HG03280 (cell line): ENCODE data around the gene CDHR2.
A peak's percentile ranks its signal among the peaks of the same experiment; 100 is the strongest.

Experiments
- ATAC-seq: cut with Tn5 transposase; IDR thresholded peaks from one replicate; pipeline ENCODE4 v1.9.1; 2021; ENCODE audit warnings: mild to moderate bottlenecking, moderate library complexity; ENCODE audit not compliant: unreplicated experiment

Gene CDHR2

DNA sequence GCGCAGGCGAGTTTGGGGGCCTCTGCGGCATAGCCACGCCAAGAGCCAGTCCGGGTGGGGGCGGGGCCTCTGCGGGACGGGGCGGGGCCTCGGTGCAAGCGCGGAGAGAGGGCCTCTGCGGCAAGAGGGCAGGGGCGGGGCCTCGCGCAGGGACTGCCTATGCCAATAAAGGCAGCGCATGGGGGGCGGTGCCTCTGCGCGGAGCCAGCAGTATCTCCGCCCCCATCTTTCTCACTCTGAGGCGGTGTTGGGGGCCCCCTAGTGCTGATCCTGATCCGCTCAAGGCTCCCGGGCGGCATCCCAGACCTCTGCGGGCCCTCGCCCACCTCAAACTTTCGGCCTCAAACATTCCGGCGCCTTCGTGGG lies 70.0 kb downstream of the CDHR2 start:
- peak; percentile 79 for ATAC-seq

DNA sequence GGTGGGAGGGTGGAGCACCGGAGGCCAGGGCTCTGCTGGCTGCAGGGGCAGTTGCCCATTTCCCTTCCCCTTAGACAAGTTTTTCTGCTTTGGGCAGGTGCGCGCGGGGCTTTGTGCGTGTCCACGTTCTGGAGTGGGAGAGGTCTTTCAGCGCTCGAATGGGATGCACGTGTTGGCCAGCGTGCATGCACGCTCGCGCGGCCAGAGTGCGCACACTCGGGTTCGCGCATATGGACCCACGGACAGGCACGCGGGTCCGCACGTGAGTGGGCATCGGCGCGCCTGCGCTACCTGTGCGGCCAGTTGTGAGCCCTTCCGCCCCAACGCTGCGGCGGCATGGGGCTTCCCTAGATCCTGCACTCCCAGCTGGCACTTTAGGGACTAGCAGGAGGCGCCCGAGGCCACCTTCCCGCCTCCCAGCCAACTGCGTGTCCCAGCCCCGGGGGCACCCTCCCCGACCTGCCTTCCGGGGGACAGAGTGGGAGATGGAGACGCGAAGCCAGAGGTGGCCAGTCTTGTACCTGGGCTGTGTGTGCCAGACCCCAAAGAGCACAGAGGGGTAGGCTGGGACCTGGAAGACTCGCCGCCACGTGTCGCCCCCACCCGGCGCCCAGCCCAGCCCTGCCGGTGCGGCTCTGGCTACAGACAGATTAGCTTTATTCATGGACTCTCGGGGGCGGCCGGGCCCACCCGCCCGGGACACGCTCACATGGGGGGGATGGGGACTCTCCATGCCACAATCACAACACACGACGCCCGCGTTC lies 70.6 kb downstream of the CDHR2 start:
- ATAC-seq: no peak

DNA sequence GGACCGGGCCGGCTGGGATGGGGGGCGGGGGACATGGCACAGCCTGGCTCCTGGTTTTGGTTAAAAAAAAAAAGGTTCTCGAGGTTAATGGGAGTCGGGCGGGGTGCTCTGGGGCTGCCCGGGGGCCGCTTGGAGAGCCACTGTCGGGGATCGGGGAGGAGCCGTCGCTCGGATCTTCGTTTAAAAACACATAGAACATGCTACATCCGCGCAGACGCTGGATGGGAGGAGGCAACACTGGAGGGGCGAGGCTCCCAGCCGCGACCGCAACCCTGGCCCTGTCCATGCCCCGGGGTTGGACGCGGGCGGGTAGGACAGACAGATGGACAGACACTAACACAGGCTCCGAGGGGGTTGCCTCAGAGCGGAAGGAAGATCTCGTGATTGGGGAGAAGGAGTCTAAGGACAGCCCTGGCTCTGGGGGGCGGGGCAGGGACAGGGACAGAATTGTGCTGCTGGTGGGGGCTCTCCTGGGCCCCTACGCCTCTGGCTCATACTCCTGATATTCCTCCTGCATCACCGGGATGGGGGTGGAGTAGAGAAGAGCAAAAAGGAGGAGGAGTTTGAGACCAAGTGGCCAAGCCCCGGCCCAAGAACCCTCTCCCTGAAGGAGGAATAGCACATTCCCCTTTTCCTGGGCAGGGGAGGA lies 71.3 kb downstream of the CDHR2 start:
- no peak for ATAC-seq

DNA sequence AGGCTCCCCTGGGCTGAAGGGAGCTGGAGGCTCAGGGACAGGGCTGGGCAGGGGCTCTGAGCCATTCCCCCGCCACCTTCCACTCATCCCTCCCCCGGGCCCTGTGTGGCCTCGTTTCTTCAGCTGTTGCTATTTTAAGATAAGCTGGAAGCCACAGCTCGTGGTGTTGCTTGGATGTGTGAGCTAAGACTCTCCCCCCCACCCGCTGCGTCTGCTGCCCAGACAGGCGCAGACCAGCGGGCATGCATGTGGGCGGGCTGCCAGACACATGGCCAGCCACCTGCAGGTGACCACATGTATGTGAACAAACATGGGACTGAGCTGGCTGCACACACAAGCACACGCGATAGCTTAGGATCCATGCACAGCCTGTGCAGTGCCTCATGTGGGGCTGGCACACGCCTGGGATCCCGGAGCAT lies 72.5 kb downstream of the CDHR2 start:
- no peak for ATAC-seq

DNA sequence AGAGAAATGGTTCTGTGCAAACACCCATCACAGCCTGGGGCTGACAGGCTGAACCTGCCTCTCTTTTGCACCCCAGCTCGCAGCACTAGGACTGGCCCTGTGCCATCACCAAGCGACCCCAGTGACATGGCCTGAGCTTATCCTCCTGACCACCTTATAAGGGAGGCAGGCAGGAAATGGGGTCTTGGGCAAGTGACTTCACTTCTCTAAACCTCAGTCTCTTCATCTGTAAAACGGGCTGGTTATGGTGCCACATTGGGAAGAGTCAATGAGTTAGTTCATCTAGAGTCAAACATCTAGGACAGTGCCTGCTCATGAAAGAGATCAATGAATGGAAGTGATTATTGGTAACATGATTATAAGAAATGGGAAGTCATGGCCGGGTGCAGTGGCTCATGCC lies 75.0 kb downstream of the CDHR2 start:
- ATAC-seq: no peak

DNA sequence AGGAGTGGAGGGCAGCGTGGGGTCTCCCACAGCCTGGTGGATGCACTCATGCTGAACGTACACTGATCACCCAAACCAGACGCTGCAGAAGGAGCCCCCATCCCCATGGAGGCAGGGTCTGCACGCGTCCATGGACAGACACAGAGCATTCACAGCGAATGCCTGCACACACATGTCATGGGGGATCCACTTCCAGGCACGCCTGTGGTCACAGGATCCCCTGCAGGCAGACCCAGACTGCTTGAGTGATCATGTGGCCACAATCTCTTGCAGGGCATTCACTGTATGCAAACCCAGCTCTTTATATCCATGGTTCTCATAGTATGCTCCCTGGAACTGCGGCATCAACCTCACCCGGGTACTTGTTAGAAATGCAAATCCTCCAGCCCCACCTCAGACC lies 75.8 kb downstream of the CDHR2 start:
- no peak for ATAC-seq

DNA sequence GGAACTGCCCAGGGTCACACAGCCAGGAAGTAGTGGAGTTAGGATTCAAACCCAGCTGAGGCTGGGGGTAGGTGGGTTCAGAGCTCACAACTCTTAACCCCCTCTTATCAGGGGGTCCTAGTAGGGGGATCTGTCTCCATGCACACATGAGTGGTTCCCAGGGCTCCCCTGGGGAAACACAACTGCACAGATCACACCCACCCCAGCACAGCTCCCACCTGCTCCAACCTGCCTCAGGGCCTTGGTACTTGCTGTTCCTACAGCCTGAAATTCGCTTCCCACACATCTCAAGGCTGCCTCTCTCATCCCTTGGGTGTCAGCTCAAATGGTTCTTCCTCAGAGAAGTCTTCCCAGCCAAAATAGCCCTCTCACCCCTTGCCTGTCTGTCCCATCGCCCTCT lies 76.4 kb downstream of the CDHR2 start:
- ATAC-seq: no peak

DNA sequence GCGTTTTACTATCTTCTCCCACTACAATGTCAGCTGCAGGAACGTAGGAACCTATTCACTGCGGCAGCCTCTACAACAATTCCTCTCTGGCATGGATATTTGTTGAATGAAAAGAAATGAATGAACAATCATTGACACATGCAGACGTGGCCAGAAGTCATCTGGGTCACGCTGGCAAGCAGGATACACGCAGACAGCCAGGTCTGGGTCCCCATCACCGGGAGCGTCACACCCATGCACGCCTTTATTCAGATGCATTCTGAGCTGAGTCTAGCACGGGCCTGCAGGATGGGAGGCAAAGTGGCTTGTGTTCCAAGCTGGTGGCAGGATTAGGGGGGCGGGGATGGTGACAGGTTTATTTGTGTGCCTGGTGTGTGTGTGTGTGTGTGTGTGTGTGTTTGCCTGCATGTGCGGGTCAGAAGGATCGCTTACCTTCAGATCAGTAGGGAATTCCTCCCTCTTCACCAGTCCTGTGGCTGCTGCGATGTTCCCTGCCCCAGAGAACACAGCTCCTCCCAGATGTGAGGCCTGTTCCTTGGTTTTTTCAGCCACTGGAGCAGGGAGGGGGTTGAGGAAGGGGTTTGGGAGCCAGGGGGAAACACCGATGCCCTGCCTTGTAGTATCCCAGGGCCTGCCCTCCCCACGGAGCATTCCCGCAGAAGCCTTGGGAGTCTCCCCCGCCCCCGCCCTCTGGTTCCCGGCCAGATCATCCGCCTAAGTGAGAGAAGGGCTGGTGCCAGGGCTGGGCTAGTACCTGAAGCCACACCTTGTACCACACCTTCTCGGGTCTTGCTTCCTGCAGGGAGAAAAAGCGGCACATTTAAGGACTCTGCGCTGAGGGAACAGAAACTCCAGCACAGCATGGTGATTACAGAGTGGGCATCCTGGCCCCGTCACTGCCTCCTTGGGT lies 77.1 kb downstream of the CDHR2 start:
- no peak for ATAC-seq

DNA sequence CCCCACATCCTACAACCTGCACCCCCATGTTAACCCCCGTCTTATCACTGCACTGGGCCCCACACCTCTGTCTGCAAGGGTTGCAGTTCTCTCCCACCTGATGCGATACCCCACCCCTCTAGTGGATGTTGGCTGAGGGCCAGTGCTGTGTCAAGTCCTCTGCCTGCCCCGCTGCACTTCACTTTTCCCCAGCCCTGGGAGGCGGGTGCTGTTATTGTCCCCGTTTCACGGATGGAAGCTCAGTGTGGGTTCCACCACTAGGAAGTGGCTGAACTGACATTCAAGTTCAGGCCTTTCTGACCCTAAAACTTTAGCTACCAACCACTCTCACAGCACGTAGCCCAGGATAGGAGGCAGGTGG lies 77.7 kb downstream of the CDHR2 start:
- ATAC-seq: no peak

DNA sequence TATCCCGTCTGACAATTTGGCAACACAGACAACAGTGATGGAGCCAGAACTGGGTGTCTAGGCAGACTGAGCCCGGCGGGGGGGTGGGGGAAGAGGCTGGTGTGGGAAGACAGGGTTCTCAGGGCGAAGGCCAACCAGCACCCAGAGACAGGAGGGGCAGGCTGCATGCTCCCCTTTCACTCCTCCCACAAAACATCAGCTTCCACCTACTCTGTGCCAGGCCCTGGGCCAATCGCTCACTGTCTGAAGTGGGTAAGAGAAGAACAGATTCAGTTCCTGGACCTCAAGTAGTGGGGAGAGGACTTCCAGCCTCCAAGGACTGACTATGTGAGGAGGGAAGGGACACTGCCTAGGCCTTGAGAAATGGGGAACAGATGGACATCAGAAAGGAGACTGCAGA lies 78.4 kb downstream of the CDHR2 start:
- ATAC-seq: no peak

DNA sequence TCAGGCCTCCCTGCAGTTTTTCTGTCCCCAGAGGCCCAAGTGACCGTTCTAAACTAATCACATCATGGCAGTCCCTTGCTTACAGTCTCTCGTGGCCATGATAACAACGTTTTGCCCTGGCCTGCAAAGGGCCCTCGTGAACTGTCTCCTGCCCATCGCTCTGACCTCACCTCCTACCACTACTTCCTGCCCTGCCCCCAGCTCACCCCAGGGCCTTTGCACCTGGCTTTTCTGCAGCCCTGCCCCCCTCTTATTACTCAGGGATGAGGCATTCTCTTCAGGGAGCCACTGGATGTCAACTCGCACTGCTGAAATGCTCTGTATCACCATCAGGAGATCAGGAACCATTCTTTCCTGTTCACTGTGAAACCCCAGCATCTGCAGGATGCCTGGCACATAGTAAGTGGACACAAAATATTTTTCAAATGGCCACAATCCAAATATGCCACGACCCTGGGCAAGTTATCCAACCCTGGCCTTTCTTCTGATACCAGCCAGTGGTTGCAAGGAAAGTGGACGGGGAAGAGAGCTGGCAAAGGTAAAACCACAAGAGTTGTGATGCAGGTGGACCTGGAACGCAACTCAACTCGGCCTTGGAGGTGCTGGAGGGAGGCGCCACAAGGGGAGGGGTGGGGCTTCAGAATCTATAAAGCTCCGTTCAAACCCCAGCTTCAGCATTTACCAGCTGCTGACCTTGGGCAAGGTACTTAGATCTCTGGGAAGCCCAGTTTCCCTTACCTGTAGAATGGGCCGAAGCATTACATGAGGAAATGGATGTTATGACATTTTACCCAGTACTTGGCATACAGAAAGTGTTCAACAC lies 79.5 kb downstream of the CDHR2 start:
- ATAC-seq: no peak

DNA sequence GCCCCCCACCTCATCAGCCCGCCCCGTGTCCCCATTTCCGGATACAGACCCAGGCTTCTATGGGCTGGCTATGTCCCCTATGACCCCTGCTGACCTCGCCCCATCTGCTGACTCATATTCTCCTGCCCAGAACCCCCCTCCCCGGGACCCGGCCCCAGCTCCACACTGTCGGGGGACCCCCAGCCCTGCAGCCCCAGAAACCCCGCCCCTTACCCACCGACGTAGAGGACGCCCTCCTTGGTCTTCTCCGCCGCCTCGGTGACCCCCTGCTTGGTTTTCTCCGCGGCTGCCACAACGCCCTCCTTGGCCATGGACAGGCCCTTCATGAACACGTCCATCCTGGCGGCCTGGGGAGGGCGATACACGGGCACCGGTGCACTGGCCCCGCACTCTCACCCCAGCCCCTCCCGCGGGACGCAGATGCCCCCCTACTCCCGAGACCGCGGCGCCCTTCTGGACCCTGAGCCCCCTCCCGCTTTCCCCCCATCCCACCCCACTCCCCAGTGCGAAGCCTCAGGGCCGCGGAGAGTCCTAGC lies 80.2 kb downstream of the CDHR2 start:
- ATAC-seq: no peak

DNA sequence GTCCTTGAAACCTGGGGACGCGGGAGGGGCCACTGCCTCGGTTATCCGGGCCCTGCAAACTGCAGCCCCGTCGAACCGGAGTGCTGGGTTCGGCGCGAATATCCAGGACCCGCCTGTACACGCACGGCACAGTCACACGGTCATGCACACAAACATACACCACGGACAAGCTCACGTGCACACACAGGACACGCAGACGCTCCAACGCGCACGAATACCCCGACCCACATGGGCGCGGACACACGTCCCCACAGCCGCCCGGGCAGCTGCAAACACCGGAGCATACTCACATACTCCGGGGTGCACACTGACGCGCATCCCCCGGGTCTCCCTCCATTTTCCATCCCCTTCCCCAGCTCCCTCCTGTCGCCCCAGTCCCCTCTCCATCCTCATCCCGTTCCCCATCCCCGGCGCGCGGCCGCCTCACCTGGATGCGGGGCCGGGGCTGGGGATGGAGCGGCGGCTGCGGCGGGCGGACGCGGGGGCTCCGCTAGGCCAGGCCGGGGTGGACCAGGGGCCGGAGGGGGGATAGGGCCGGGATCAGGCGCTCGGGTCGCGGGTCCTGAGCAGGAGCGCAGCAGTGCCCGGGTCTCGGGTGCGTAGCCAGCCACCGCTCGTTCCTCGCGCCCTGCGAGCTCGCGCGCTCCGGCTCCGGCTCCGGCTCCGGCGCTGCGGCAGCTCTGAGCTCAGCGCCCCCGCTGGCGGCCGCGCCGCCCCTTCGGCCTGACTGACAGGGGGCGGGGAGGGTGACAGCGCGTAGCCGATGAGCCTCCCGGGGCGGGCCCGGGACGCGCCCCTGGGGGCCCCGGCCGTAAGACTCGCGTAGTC lies 80.9 kb downstream of the CDHR2 start, which contains the start of the genes EIF4E1B and SNCB:
EIF4E1B (plus strand) TSS at position 823 of the 828 bp plus-strand sequence. CDS start 12,113 bp downstream, outside the sequence.
SNCB (minus strand) TSS at position 682 of the 828 bp plus-strand sequence. CDS start 880 bp downstream, outside the sequence.
- ATAC-seq: peak; percentile 67

DNA sequence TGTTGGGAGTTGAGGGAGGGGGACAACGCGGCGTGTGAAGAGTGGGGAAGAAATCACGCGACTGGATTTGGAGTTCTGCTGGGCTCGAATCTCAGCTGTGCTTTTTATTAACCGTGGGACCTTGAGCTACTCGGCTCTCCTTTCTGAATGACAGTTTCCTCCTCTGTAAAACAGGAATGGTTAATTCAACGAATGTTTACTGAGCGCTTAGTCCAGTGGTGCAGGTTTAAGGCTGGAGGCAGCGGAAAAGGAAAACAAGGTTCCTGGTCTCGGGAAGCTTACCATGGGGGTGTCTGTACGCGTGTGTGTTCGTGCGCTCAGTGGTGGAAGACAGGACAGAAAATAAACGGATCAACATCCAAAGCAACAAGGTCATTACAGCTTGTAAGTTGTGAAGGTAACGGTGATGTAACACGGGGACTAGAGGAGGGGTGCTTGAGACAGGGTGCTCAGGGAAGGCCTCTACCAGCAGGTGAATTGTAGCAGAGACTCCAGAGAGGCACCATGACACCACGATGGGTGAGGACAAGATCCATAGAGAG lies 81.6 kb downstream of the CDHR2 start:
- no peak for ATAC-seq

DNA sequence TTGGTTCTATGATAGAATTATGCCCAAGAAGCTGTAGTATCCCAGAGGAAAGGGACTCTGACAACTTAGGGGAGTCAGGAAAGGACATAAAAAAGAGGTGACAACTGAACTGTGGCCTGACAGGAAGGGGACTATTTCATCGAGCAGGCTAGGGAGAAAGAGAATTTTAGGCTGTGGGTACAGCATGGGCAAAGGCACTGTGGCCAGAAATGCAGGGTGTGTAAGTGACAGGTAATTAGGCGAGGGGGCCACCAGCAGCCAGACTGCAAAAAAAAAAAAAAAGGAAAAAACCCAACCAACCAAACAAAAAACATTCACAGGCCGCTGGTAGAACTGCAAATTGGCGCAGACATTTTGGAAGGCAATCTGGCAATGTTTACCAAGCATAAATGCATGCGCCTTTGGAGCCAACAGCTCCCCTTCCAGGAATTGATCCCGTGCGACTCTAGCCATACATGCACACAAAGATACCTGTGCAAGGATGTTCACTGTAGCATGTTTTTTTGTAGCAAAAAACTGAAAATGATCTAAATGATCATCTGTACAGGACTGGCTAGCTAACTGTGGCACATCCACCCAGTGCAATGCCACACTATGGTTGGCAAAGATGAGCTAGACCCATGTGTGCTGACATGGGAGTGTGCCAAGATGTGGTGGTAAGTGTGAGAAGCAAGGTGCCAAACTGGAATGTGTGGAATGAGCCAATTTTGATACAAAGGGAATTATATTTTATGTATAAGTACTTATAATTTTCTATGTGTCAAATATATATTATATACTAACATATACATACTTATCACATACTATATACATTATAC lies 82.5 kb downstream of the CDHR2 start:
- no peak for ATAC-seq

DNA sequence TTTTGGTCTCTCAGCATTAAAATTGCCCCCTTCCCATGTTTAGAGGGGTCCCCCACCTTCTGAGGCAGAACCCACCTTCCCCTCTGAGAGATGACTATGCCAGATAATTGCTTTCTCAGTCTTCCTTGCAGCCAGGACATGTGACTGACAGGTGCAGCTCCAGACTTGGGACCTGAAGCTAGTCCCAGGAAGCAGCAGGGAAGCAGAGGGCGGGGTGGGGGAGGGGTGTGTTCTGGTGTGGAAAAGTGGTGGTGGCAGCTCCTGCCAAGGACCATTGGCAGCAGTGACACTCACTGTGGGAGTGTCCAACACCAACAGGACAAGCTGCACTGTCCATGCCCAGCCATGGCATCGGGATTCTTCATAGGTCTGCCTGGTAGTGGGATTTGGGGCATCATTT lies 83.6 kb downstream of the CDHR2 start:
- ATAC-seq: no peak

DNA sequence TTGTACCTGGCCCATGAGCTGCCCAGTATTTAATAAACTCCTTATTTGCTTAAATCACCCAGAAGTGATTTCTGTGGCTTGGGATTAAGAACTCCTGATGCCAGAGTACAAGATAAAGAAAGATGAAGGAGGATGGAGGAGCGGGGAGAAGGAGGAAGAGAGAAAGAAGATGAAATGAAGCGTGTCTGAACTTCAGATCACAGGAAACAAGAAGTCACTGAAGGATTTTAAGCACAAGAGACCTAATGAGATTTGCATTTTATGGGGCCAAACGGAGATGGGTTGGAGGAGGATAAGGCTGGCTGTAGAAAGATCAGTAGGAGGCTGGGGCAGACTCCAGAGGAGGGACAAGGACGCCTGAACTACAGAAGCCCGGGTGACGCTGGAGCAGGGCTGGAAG lies 84.5 kb downstream of the CDHR2 start:
- ATAC-seq: no peak

DNA sequence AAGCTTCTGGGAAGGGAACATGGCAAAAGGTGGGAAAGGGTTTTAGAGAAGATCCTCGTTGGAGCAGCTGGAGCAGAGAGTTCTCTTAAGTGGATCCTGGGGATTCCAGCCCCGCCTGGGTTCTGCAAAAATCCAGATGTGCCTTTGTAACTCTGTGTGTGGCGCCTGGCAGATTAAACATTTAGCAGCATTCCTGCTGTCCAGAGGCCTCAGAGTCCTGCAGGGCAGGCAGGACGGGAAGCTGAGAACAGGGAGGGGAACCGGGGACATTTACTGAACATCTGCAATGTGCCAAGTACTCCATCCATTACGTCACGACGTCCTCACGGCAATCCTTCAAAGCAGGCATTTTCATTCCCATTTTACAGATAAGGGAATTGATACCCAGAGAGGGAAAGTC lies 87.3 kb downstream of the CDHR2 start:
- no peak for ATAC-seq
